SK-N-SH (cell line): Measurements from ENCODE around the gene MSN. TPM values are rescaled to one million over a fixed set of nuclear protein-coding genes. Genes with fewer than 3 reads are reported as not detected.

Experiments used
- CTCF ChIA-PET: fragments of 300-600, 350-600 bp; formaldehyde crosslinking; extraction: SDS; loops from one replicate; lab custom pipeline; 2021; lab: Yijun Ruan, JAX
- POLR2A ChIA-PET: fragments of 350-600 bp; sonication (Branson Sonifier 250); formaldehyde crosslinking; extraction: SDS; loops from one replicate; lab custom pipeline; 2020; ENCODE audit warnings: antibody characterized with exemption, inconsistent platforms; lab: Yijun Ruan, JAX
- DNase-seq: peaks from one replicate; pipeline ENCODE4 v3.0.0; 2012
- H2AFZ ChIP-seq: fragments of 200-600 bp; sonication (generic); 2 replicates; pipeline ENCODE4 v1.8.1; 2016; ENCODE audit warnings: antibody characterized with exemption, mild to moderate bottlenecking, low read depth
- H3F3A ChIP-seq: fragments of 200-600 bp; sonication (generic); replicated peaks from 2 replicates; pipeline ENCODE3; 2016; ENCODE audit warnings: antibody characterized with exemption, mild to moderate bottlenecking; ENCODE audit not compliant: insufficient read depth
- H3K27ac ChIP-seq, 2 experiments: fragments of 200-500 bp in 1 of 2; fragments of 200-600 bp in 1 of 2; sonication (Bioruptor generic) in 1 of 2; sonication (generic), shearing (Covaris generic) in 1 of 2; 2 replicates each; pipeline versions ENCODE4 v1.5.1 to v1.6.1; 2014 to 2016; ENCODE audit warnings: low read depth in 2 of 2, inconsistent platforms in 1 of 2, low read length in 1 of 2, mild to moderate bottlenecking in 1 of 2, mixed read lengths in 1 of 2
- H3K27me3 ChIP-seq: fragments of 200-600 bp; sonication (generic), shearing (Covaris generic); 2 replicates; pipeline ENCODE4 v1.6.1; 2016; ENCODE audit warnings: mixed run types; ENCODE audit not compliant: insufficient read depth
- H3K36me3 ChIP-seq, 2 experiments: fragments of 200-500 bp in 1 of 2; fragments of 200-600 bp in 1 of 2; sonication (Bioruptor generic) in 1 of 2; sonication (generic) in 1 of 2; replicated peaks in 1 of 2; 2 replicates each; pipeline versions ENCODE3 to v1.5.1; 2014 to 2016; ENCODE audit warnings: low read length in 1 of 2, mild to moderate bottlenecking in 1 of 2; ENCODE audit not compliant: insufficient read depth in 2 of 2, control insufficient read depth in 1 of 2
- H3K4me1 ChIP-seq, 2 experiments: fragments of 200-500 bp in 1 of 2; fragments of 200-600 bp in 1 of 2; sonication (Bioruptor generic) in 1 of 2; sonication (generic), shearing (Covaris generic) in 1 of 2; 2 replicates each; pipeline versions ENCODE4 v1.5.1 to v1.6.1; 2014 to 2016; ENCODE audit warnings: low read depth in 1 of 2, low read length in 1 of 2, mixed run types in 1 of 2; ENCODE audit not compliant: insufficient read depth in 2 of 2, control insufficient read depth in 1 of 2
- H3K4me2 ChIP-seq: fragments of 200-600 bp; sonication (generic), shearing (Covaris generic); 2 replicates; pipeline ENCODE4 v1.6.1; 2017; ENCODE audit warnings: mixed run types
- H3K4me3 ChIP-seq, 2 experiments: fragments of 200-500 bp in 1 of 2; fragments of 200-600 bp in 1 of 2; sonication (Bioruptor generic) in 1 of 2; sonication (generic), shearing (Covaris generic) in 1 of 2; 2 replicates each; pipeline versions ENCODE4 v1.5.1 to v1.8.1; 2014 to 2016; ENCODE audit warnings: low read depth in 2 of 2, inconsistent platforms in 1 of 2, low read length in 1 of 2, mild to moderate bottlenecking in 1 of 2, mixed read lengths in 1 of 2, moderate library complexity in 1 of 2
- H3K79me2 ChIP-seq: fragments of 200-600 bp; sonication (generic); 2 replicates; pipeline ENCODE4 v1.8.1; 2017; ENCODE audit warnings: mild to moderate bottlenecking; ENCODE audit not compliant: insufficient read depth
- H3K9ac ChIP-seq: fragments of 200-600 bp; sonication (generic); 2 replicates; pipeline ENCODE4 v1.6.1; 2017; ENCODE audit warnings: mixed run types
- H3K9me2 ChIP-seq: fragments of 200-600 bp; sonication (generic); 2 replicates; pipeline ENCODE4 v1.6.1; 2017; ENCODE audit warnings: mixed run types
- H3K9me3 ChIP-seq: fragments of 200-600 bp; sonication (generic); 2 replicates; pipeline ENCODE4 v1.6.1; 2017; ENCODE audit warnings: mixed run types, mild to moderate bottlenecking, moderate library complexity
- H4K20me1 ChIP-seq: fragments of 200-600 bp; sonication (generic); 2 replicates; pipeline ENCODE4 v1.6.1; 2017; ENCODE audit warnings: mild to moderate bottlenecking, mixed run types; ENCODE audit not compliant: insufficient read depth
- EP300 ChIP-seq, 2 experiments: IDR thresholded peaks; 2 replicates each; pipeline versions ENCODE4 v1.4.0 to v1.6.1; 2012; ENCODE audit warnings: borderline replicate concordance in 1 of 2, low read depth in 1 of 2, low read length in 1 of 2
- EZH2phosphoT487 ChIP-seq: fragments of 200-600 bp; sonication (generic); IDR thresholded peaks from 2 replicates; pipeline ENCODE4 v1.6.1; 2017; ENCODE audit warnings: low read depth, mixed run types, mild to moderate bottlenecking, antibody characterized with exemption, moderate library complexity, borderline replicate concordance
- GATA2 ChIP-seq: sonication (generic); formaldehyde crosslinking; IDR thresholded peaks from 2 replicates; pipeline ENCODE4 v1.5.0; 2020; ENCODE audit warnings: mild to moderate bottlenecking, missing genetic modification reagents
- MEF2A ChIP-seq: IDR thresholded peaks from 2 replicates; pipeline ENCODE4 v1.4.0; 2012; ENCODE audit warnings: low read depth, borderline replicate concordance
- NFIC ChIP-seq: IDR thresholded peaks from 2 replicates; pipeline ENCODE4 v1.4.0; 2012; ENCODE audit warnings: borderline replicate concordance
- NRF1 ChIP-seq: IDR thresholded peaks from 2 replicates; pipeline ENCODE4 v1.6.1; 2012; ENCODE audit warnings: low read depth, mild to moderate bottlenecking, low read length
- SMC3 ChIP-seq: IDR thresholded peaks from 2 replicates; pipeline ENCODE4 v1.6.1; 2012; ENCODE audit warnings: low read depth, low read length, improper control_type of control experiment
- YY1 ChIP-seq: IDR thresholded peaks from 2 replicates; pipeline ENCODE4 v1.4.0; 2012; ENCODE audit warnings: low read depth, mild to moderate bottlenecking
- polyA plus RNA-seq, 3 experiments: library from polyadenylated mRNA; depleted of rRNA; stranded (reverse); fragments of >200 nt; gene quantifications; 2 replicates each; pipeline ENCODE4 v1.2.3, GENCODE V29; 2012
- TF ChIP-seq, protein P1 (sequence below): IDR thresholded peaks from 2 replicates; pipeline ENCODE4 v1.4.0; 2012; ENCODE audit warnings: low read depth, borderline replicate concordance
- TF ChIP-seq, protein P2 (sequence below): fragments of 200-600 bp; sonication (generic); IDR thresholded peaks from 2 replicates; pipeline ENCODE4 v1.6.1; 2017; ENCODE audit warnings: antibody characterized with exemption, mild to moderate bottlenecking, moderate library complexity
- TF ChIP-seq, protein P3 (sequence below): fragments of 150-350 bp; IDR thresholded peaks from 2 replicates; pipeline ENCODE4 v1.6.1; 2016; ENCODE audit warnings: mild to moderate bottlenecking, low read depth, low read length
- TF ChIP-seq, protein P4 (sequence below): IDR thresholded peaks from 2 replicates; pipeline ENCODE4 v1.4.0; 2012; ENCODE audit warnings: low read depth, borderline replicate concordance
- TF ChIP-seq, protein P5 (sequence below): IDR thresholded peaks from 2 replicates; pipeline ENCODE4; 2012

The MSN gene
- polyA plus RNA-seq, 1 of the 3 experiments (the other 2 are of a cell fraction): 189 TPM

DNA sequence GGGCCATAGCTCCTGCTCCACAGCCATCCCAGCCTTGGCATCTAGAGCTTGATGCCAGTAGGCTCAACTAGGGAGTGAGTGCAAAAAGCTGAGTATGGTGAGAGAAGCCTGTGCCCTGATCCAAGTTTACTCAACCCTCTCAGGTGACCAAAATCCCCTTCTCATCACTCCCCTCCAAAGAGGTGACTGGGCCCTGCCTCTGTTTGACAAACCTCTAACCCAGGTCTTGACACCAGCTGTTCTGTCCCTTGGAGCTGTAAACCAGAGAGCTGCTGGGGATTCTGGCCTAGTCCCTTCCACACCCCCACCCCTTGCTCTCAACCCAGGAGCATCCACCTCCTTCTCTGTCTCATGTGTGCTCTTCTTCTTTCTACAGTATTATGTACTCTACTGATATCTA lies 73.5 kb downstream of the MSN start:
- H3K4me2 ChIP-seq: no peak overlapping the region
- CTCF ChIA-PET: interaction anchor here (1.1 kb wide), 1 partner anchor 14 kb away, joined by 3 read pairs; no protein-coding TSS in a partner anchor
- POLR2A ChIA-PET: no interaction called here
- DNase-seq: no peak
- H3K36me3 ChIP-seq: peaks cover 22 to 30% of the 10 kb centered on the region in 2 experiments
- TF ChIP-seq GATA2 (CRISPR knock-in tag) (no peak), EP300 (IDR thresholded peaks at IDR 0.05; ENCODE audit: borderline replicate concordance in 1 of 2, low read depth in 1 of 2, low read length in 1 of 2) (no peak), YY1 (no peak), MEF2A (no peak), EZH2phosphoT487 (no peak), NRF1 (no peak), SMC3 (no peak), NFIC (no peak)
- TF ChIP-seq, protein P1, sequence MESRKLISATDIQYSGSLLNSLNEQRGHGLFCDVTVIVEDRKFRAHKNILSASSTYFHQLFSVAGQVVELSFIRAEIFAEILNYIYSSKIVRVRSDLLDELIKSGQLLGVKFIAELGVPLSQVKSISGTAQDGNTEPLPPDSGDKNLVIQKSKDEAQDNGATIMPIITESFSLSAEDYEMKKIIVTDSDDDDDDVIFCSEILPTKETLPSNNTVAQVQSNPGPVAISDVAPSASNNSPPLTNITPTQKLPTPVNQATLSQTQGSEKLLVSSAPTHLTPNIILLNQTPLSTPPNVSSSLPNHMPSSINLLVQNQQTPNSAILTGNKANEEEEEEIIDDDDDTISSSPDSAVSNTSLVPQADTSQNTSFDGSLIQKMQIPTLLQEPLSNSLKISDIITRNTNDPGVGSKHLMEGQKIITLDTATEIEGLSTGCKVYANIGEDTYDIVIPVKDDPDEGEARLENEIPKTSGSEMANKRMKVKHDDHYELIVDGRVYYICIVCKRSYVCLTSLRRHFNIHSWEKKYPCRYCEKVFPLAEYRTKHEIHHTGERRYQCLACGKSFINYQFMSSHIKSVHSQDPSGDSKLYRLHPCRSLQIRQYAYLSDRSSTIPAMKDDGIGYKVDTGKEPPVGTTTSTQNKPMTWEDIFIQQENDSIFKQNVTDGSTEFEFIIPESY: no peak
- TF ChIP-seq, protein P2, sequence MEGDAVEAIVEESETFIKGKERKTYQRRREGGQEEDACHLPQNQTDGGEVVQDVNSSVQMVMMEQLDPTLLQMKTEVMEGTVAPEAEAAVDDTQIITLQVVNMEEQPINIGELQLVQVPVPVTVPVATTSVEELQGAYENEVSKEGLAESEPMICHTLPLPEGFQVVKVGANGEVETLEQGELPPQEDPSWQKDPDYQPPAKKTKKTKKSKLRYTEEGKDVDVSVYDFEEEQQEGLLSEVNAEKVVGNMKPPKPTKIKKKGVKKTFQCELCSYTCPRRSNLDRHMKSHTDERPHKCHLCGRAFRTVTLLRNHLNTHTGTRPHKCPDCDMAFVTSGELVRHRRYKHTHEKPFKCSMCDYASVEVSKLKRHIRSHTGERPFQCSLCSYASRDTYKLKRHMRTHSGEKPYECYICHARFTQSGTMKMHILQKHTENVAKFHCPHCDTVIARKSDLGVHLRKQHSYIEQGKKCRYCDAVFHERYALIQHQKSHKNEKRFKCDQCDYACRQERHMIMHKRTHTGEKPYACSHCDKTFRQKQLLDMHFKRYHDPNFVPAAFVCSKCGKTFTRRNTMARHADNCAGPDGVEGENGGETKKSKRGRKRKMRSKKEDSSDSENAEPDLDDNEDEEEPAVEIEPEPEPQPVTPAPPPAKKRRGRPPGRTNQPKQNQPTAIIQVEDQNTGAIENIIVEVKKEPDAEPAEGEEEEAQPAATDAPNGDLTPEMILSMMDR: no peak
- TF ChIP-seq, protein P3, sequence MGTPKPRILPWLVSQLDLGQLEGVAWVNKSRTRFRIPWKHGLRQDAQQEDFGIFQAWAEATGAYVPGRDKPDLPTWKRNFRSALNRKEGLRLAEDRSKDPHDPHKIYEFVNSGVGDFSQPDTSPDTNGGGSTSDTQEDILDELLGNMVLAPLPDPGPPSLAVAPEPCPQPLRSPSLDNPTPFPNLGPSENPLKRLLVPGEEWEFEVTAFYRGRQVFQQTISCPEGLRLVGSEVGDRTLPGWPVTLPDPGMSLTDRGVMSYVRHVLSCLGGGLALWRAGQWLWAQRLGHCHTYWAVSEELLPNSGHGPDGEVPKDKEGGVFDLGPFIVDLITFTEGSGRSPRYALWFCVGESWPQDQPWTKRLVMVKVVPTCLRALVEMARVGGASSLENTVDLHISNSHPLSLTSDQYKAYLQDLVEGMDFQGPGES: no peak
- TF ChIP-seq, protein P4, sequence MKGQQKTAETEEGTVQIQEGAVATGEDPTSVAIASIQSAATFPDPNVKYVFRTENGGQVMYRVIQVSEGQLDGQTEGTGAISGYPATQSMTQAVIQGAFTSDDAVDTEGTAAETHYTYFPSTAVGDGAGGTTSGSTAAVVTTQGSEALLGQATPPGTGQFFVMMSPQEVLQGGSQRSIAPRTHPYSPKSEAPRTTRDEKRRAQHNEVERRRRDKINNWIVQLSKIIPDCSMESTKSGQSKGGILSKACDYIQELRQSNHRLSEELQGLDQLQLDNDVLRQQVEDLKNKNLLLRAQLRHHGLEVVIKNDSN: no peak
- TF ChIP-seq, protein P5, sequence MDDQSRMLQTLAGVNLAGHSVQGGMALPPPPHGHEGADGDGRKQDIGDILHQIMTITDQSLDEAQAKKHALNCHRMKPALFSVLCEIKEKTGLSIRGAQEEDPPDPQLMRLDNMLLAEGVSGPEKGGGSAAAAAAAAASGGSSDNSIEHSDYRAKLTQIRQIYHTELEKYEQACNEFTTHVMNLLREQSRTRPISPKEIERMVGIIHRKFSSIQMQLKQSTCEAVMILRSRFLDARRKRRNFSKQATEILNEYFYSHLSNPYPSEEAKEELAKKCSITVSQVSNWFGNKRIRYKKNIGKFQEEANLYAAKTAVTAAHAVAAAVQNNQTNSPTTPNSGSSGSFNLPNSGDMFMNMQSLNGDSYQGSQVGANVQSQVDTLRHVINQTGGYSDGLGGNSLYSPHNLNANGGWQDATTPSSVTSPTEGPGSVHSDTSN: no peak
- 0 out of 2 replicates have a peak, but pooled peaks cover 4% of the 10 kb centered on the region for H4K20me1 ChIP-seq
- no peaks in the 10 kb centered on the region for H3K4me1 ChIP-seq
- no peaks in the 10 kb centered on the region for H3K9me3 ChIP-seq
- peaks cover 4% of the 10 kb centered on the region for H3F3A ChIP-seq
- no peaks in the 10 kb centered on the region for H3K79me2 ChIP-seq
- H3K9me2 ChIP-seq: no peaks in the 10 kb centered on the region
- H3K9ac ChIP-seq: no peak overlapping the region
- no peak overlapping the region for H3K27ac ChIP-seq
- no peak overlapping the region for H3K4me3 ChIP-seq
- H3K27me3 ChIP-seq: no peaks in the 10 kb centered on the region
- H2AFZ ChIP-seq: no peak overlapping the region
